GM10248 (cell line): ENCODE measurements around the gene NOP9.

Experiments used
- CTCF ChIA-PET: fragments of 300-600 bp; sonication (Branson Sonifier 250); formaldehyde crosslinking; extraction: SDS; loops from one replicate; lab custom pipeline; 2021; ENCODE audit warnings: antibody characterized with exemption; lab: Yijun Ruan, JAX
- POLR2A ChIA-PET: fragments of 350-650 bp; sonication (Branson Sonifier 250); formaldehyde crosslinking; extraction: SDS; loops from one replicate; lab custom pipeline; 2020; ENCODE audit warnings: antibody characterized with exemption; lab: Yijun Ruan, JAX
- DNase-seq: peaks from one replicate; pipeline ENCODE4 v3.0.0; 2012; ENCODE audit errors: extremely low spot score
- CTCF ChIP-seq: IDR thresholded peaks from 2 replicates; pipeline ENCODE4 v1.5.1; 2012; ENCODE audit warnings: mild to moderate bottlenecking, low read depth; ENCODE audit errors: extremely low read depth, missing control alignments, control extremely low read depth

Gene NOP9

GRCh38 chr14:24337144-24337823 is 37.6 kb downstream of the NOP9 start:
- no peak for DNase-seq
- TF ChIP-seq CTCF = no peak
- ChIA-PET CTCF (interaction anchor here (0.9 to 21.9 kb wide), 9 partner anchors 10 to 97 kb away, joined by 3 to 629 read pairs (median 5); partner anchors contain the start of genes CBLN3, CIDEB, KHNYN and LTB4R2), POLR2A (no interaction called here)

- POLR2A ChIA-PET = no interaction called here
- TF ChIP-seq CTCF = no peak
- CTCF ChIA-PET = interaction anchor here (0.9 to 21.9 kb wide), 6 partner anchors 10 to 96 kb away, joined by 3 to 629 read pairs (median 6); partner anchors contain the start of genes CBLN3, CIDEB, KHNYN and LTB4R2
- no peak for DNase-seq
Observed at GRCh38 chr14:24337824-24338175, 38.1 kb downstream of the NOP9 start.

- POLR2A ChIA-PET = interaction anchor here (1.3 kb wide), 1 partner anchor 93 kb away, joined by 5 read pairs; no protein-coding TSS in a partner anchor
- CTCF ChIA-PET = interaction anchor here (0.8 to 21.9 kb wide), 7 partner anchors 9 to 95 kb away, joined by 3 to 629 read pairs (median 3); partner anchors contain the start of genes CBLN3, CIDEB, KHNYN and LTB4R2
- no peak for TF ChIP-seq CTCF
- DNase-seq = no peak
Observed at GRCh38 chr14:24338843-24339242, 39.2 kb downstream of the NOP9 start.

- peak; percentile 84 for DNase-seq
- no peak for TF ChIP-seq CTCF
- CTCF ChIA-PET = interaction anchor here (0.8 to 21.9 kb wide), 13 partner anchors 7 to 94 kb away, joined by 3 to 629 read pairs (median 5); partner anchors contain the start of genes CBLN3, CIDEB, KHNYN and LTB4R2
- POLR2A ChIA-PET = interaction anchor here (1.3 kb wide), 1 partner anchor 92 kb away, joined by 5 read pairs; no protein-coding TSS in a partner anchor
Observed at GRCh38 chr14:24339284-24340151, 39.9 kb downstream of the NOP9 start, which contains the start of gene RIPK3. Gene RIPK3 (minus strand): TSS chr14:24339991. CDS start chr14:24339826, 165 bp downstream.

- no peak for TF ChIP-seq CTCF
- no peak for DNase-seq
- ChIA-PET POLR2A (no interaction called here), CTCF (interaction anchor here (0.7 to 21.9 kb wide), 9 partner anchors 8 to 93 kb away, joined by 3 to 629 read pairs (median 7); partner anchors contain the start of genes CBLN3, CIDEB, KHNYN and LTB4R2)
Observed at GRCh38 chr14:24340606-24341005, 41.0 kb downstream of the NOP9 start.

GRCh38 chr14:24342889-24343288 is 43.2 kb downstream of the NOP9 start:
- DNase-seq = no peak
- POLR2A ChIA-PET = no interaction called here
- CTCF ChIA-PET = interaction anchor here (1.0 to 21.9 kb wide), 5 partner anchors 10 to 94 kb away, joined by 3 to 629 read pairs (median 22); partner anchors contain the start of genes ADCY4, CBLN3 and KHNYN
- TF ChIP-seq CTCF = no peak
